HepG2 (cell line): ENCODE measurements around the gene PCDH12. TPM values are rescaled to one million over a fixed set of nuclear protein-coding genes. Genes with fewer than 3 reads are reported as not detected.
A peak's percentile ranks its signal among the peaks of the same experiment; 100 is the strongest.

Experiments used
- ATAC-seq: fragments of 200-7000 bp; cut with Tn5 transposase; 3 replicates; pipeline ENCODE4 v1.9.1; 2020; ENCODE audit warnings: mild to moderate bottlenecking, moderate library complexity
- BruUV-seq: library from RNA; stranded (reverse); fragments of 400-500 nt; replicated peaks from 2 replicates; lab custom pipeline; 2021; lab: Mats Ljungman, UMichigan
- CTCF ChIA-PET: fragments of 300-600 bp; formaldehyde crosslinking; extraction: SDS; loops from one replicate; lab custom pipeline; 2021; ENCODE audit warnings: low total read pairs, inconsistent platforms, low intra/inter-chr PET ratio; lab: Yijun Ruan, JAX
- POLR2A ChIA-PET: fragments of 350-600 bp; sonication (Branson Sonifier 250); formaldehyde crosslinking; loops from one replicate; lab custom pipeline; 2020; ENCODE audit warnings: antibody characterized with exemption, inconsistent platforms; lab: Yijun Ruan, JAX
- DNase-seq: peaks from one replicate; pipeline ENCODE4 v3.0.0-alpha.2; 2015; ENCODE audit warnings: low spot score
- FAIRE-seq: peaks from 3 replicates; lab custom pipeline; 2011; peaks lifted over from hg19 to GRCh38; lab: Jason Lieb, UNC
- H2AFZ ChIP-seq: one replicate; pipeline ENCODE4 v1.6.1; 2011; ENCODE audit warnings: low read length, inconsistent platforms
- H3K27ac ChIP-seq: fragments of 300-600 bp; 3 replicates; pipeline ENCODE4 v1.8.0; 2011; ENCODE audit warnings: mixed run types, mild to moderate bottlenecking, mixed read lengths, low read length, inconsistent platforms; ENCODE audit not compliant: insufficient read depth; ENCODE audit errors: extremely low read length
- H3K27me3 ChIP-seq, 2 experiments: fragments of 200-600 bp in 1 of 2; 2 replicates in 1 of 2; 3 replicates in 1 of 2; pipeline versions ENCODE4 v1.6.0 to v1.8.0; 2011; ENCODE audit warnings: low read length in 2 of 2, mild to moderate bottlenecking in 2 of 2, moderate library complexity in 2 of 2, inconsistent platforms in 1 of 2; ENCODE audit not compliant: insufficient read depth in 2 of 2, control insufficient read depth in 1 of 2
- H3K36me3 ChIP-seq, 2 experiments: fragments of 200-600 bp in 1 of 2; replicated peaks in 1 of 2; 2 replicates in 1 of 2; 3 replicates in 1 of 2; pipeline versions ENCODE4 v1.5.1 to v1.8.0; 2011; ENCODE audit warnings: low read length in 2 of 2, inconsistent platforms in 1 of 2; ENCODE audit not compliant: insufficient read depth in 2 of 2, control insufficient read depth in 1 of 2
- H3K4me1 ChIP-seq: 2 replicates; pipeline ENCODE4 v1.5.1; 2012; ENCODE audit warnings: low read length, inconsistent platforms; ENCODE audit not compliant: insufficient read depth
- H3K4me2 ChIP-seq: 2 replicates; pipeline ENCODE4 v1.6.0; 2011; ENCODE audit warnings: low read depth, low read length, inconsistent platforms
- H3K4me3 ChIP-seq, 3 experiments: fragments of 200-600 bp in 1 of 3; sonication (generic), shearing (Covaris generic) in 1 of 3; replicated peaks in 1 of 3; 2 replicates each; pipeline ENCODE4 v1.5.1; 2011 to 2016; ENCODE audit warnings: low read length in 3 of 3, inconsistent platforms in 2 of 3, low read depth in 2 of 3, mild to moderate bottlenecking in 2 of 3, control low read depth in 1 of 3, mixed read lengths in 1 of 3; ENCODE audit not compliant: insufficient read depth in 1 of 3
- H3K79me2 ChIP-seq: one replicate; pipeline ENCODE4 v1.6.1; 2011; ENCODE audit warnings: low read length, inconsistent platforms; ENCODE audit not compliant: insufficient read depth
- H3K9ac ChIP-seq: 2 replicates; pipeline ENCODE4 v1.6.0; 2011; ENCODE audit warnings: mild to moderate bottlenecking, low read depth, low read length, inconsistent platforms; ENCODE audit not compliant: insufficient read depth
- H3K9me3 ChIP-seq: 2 replicates; pipeline ENCODE4 v1.5.1; 2012; ENCODE audit warnings: mild to moderate bottlenecking, low read length
- H4K20me1 ChIP-seq: 2 replicates; pipeline ENCODE4 v1.6.0; 2011; ENCODE audit warnings: inconsistent platforms, mild to moderate bottlenecking, low read length, moderate library complexity; ENCODE audit not compliant: insufficient read depth
- FOXK2 ChIP-seq: fragments of 450-650 bp; IDR thresholded peaks from 2 replicates; pipeline ENCODE4 v1.6.1; 2016
- MAFF ChIP-seq: IDR thresholded peaks from 2 replicates; pipeline ENCODE4 v1.6.1; 2011; ENCODE audit warnings: low read depth, low read length, improper control_type of control experiment
- MAFK ChIP-seq, 2 experiments: IDR thresholded peaks in 1 of 2; conservative IDR thresholded peaks in 1 of 2; 2 replicates each; pipeline ENCODE4 v1.6.1; 2011; ENCODE audit warnings: improper control_type of control experiment in 2 of 2, low read length in 2 of 2
- XRCC5 ChIP-seq: fragments of 200-400 bp; formaldehyde crosslinking; optimal IDR thresholded peaks from 2 replicates; pipeline ENCODE3; 2017; ENCODE audit warnings: mild to moderate bottlenecking, low read length
- ZKSCAN1 ChIP-seq: fragments of 150-350 bp; IDR thresholded peaks from 2 replicates; pipeline ENCODE4 v1.6.1; 2014; ENCODE audit warnings: low read length
- ZNF235 ChIP-seq: sonication (generic); formaldehyde crosslinking; IDR thresholded peaks from 2 replicates; pipeline ENCODE4 v1.8.1; 2023; ENCODE audit warnings: mild to moderate bottlenecking, missing genetic modification reagents, borderline replicate concordance
- ZNF567 ChIP-seq: sonication (generic); formaldehyde crosslinking; IDR thresholded peaks from 2 replicates; pipeline ENCODE4 v1.8.1; 2023; ENCODE audit warnings: mild to moderate bottlenecking, missing genetic modification reagents, borderline replicate concordance
- WGBS: methylation state at CpG from one replicate; pipeline ENCODE4 v1.1.6; 2017; ENCODE audit warnings: low lambda C conversion rate; 5-methylcytosine and 5-hydroxymethylcytosine counted together
- in situ Hi-C: cut with HindIII; loops from 2 replicates; pipeline ENCODE4 v1.10.0; 2017; ENCODE audit warnings: low pct_unique_long_range_greater_than_20kb; ENCODE audit not compliant: extremely low pct_ligation_motif_present
- intact Hi-C: fragments of 100-400 bp; cut with micrococcal nuclease; formaldehyde crosslinking; loops from one replicate; pipeline ENCODE4 v1.10.0; 2022; ENCODE audit not compliant: unreplicated experiment
- polyA plus RNA-seq, 8 experiments: library from polyadenylated mRNA; depleted of rRNA in 3 of 8; stranded (reverse) in 7 of 8; unstranded in 1 of 8; fragments of >200 nt; fragmentation: Illumina TruSeq in 4 of 8; extraction: Trizol in 4 of 8; gene quantifications; 2 replicates each; pipeline versions ENCODE4 v1.2.1 to v1.2.3, GENCODE V29; 2011 to 2016; ENCODE audit warnings: low read depth in 4 of 8, missing spikeins in 1 of 8, mixed read lengths in 1 of 8; ENCODE audit not compliant: insufficient read depth in 1 of 8
- total RNA-seq, 5 experiments: library from RNA; depleted of rRNA; stranded (reverse); fragments of >200 nt; fragmentation: Illumina TruSeq; extraction: Trizol; gene quantifications; 2 replicates each; pipeline ENCODE4 v1.2.3, GENCODE V29; 2016; ENCODE audit warnings: low read depth in 1 of 5
- TF ChIP-seq, protein P1 (sequence below): sonication (generic); formaldehyde crosslinking; IDR thresholded peaks from 2 replicates; pipeline ENCODE4 v1.9.0; 2021; ENCODE audit warnings: mild to moderate bottlenecking, missing genetic modification reagents
- TF ChIP-seq, protein P2 (sequence below): sonication (generic); formaldehyde crosslinking; IDR thresholded peaks from 2 replicates; pipeline ENCODE4 v1.5.1; 2020; ENCODE audit warnings: missing genetic modification reagents, mild to moderate bottlenecking, borderline replicate concordance
- TF ChIP-seq, protein P3 (sequence below): sonication (generic); formaldehyde crosslinking; IDR thresholded peaks from 2 replicates; pipeline ENCODE4 v1.5.0; 2020; ENCODE audit warnings: mild to moderate bottlenecking, missing genetic modification reagents, moderate library complexity

The PCDH12 gene
- total and polyA plus RNA-seq, 2 of the 13 experiments (the other 11 are each of a cell fraction or from before 2014, with no cell fraction given) = not detected

GRCh38 chr5:141951332-141951781, 6.6 kb downstream of the PCDH12 start:
- DNase-seq (no peak), FAIRE-seq (no peak), ATAC-seq (peak; percentile 90)
- TF ChIP-seq, protein P1, sequence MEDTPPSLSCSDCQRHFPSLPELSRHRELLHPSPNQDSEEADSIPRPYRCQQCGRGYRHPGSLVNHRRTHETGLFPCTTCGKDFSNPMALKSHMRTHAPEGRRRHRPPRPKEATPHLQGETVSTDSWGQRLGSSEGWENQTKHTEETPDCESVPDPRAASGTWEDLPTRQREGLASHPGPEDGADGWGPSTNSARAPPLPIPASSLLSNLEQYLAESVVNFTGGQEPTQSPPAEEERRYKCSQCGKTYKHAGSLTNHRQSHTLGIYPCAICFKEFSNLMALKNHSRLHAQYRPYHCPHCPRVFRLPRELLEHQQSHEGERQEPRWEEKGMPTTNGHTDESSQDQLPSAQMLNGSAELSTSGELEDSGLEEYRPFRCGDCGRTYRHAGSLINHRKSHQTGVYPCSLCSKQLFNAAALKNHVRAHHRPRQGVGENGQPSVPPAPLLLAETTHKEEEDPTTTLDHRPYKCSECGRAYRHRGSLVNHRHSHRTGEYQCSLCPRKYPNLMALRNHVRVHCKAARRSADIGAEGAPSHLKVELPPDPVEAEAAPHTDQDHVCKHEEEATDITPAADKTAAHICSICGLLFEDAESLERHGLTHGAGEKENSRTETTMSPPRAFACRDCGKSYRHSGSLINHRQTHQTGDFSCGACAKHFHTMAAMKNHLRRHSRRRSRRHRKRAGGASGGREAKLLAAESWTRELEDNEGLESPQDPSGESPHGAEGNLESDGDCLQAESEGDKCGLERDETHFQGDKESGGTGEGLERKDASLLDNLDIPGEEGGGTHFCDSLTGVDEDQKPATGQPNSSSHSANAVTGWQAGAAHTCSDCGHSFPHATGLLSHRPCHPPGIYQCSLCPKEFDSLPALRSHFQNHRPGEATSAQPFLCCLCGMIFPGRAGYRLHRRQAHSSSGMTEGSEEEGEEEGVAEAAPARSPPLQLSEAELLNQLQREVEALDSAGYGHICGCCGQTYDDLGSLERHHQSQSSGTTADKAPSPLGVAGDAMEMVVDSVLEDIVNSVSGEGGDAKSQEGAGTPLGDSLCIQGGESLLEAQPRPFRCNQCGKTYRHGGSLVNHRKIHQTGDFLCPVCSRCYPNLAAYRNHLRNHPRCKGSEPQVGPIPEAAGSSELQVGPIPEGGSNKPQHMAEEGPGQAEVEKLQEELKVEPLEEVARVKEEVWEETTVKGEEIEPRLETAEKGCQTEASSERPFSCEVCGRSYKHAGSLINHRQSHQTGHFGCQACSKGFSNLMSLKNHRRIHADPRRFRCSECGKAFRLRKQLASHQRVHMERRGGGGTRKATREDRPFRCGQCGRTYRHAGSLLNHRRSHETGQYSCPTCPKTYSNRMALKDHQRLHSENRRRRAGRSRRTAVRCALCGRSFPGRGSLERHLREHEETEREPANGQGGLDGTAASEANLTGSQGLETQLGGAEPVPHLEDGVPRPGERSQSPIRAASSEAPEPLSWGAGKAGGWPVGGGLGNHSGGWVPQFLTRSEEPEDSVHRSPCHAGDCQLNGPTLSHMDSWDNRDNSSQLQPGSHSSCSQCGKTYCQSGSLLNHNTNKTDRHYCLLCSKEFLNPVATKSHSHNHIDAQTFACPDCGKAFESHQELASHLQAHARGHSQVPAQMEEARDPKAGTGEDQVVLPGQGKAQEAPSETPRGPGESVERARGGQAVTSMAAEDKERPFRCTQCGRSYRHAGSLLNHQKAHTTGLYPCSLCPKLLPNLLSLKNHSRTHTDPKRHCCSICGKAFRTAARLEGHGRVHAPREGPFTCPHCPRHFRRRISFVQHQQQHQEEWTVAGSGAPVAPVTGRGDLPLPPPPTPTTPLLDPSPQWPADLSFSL (CRISPR knock-in tag) = no peak
- TF ChIP-seq ZNF235 (CRISPR knock-in tag) (no peak), MAFF (0 out of 2 replicates have a peak, but pooled peaks have one; percentile 5), FOXK2 (no peak), XRCC5 (peak; percentile 33), ZNF567 (CRISPR knock-in tag) (no peak), ZKSCAN1 (no peak), MAFK (conservative IDR thresholded peaks at IDR 0.05 in 1 of 2, IDR thresholded peaks at IDR 0.05 in 1 of 2; ENCODE audit: low read length in 2 of 2) (peak in 1 of 2 experiments; percentile 22; a peak in 1 of 4 replicates)
- TF ChIP-seq, protein P2, sequence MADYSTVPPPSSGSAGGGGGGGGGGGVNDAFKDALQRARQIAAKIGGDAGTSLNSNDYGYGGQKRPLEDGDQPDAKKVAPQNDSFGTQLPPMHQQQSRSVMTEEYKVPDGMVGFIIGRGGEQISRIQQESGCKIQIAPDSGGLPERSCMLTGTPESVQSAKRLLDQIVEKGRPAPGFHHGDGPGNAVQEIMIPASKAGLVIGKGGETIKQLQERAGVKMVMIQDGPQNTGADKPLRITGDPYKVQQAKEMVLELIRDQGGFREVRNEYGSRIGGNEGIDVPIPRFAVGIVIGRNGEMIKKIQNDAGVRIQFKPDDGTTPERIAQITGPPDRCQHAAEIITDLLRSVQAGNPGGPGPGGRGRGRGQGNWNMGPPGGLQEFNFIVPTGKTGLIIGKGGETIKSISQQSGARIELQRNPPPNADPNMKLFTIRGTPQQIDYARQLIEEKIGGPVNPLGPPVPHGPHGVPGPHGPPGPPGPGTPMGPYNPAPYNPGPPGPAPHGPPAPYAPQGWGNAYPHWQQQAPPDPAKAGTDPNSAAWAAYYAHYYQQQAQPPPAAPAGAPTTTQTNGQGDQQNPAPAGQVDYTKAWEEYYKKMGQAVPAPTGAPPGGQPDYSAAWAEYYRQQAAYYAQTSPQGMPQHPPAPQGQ (CRISPR knock-in tag) = no peak
- TF ChIP-seq, protein P3, sequence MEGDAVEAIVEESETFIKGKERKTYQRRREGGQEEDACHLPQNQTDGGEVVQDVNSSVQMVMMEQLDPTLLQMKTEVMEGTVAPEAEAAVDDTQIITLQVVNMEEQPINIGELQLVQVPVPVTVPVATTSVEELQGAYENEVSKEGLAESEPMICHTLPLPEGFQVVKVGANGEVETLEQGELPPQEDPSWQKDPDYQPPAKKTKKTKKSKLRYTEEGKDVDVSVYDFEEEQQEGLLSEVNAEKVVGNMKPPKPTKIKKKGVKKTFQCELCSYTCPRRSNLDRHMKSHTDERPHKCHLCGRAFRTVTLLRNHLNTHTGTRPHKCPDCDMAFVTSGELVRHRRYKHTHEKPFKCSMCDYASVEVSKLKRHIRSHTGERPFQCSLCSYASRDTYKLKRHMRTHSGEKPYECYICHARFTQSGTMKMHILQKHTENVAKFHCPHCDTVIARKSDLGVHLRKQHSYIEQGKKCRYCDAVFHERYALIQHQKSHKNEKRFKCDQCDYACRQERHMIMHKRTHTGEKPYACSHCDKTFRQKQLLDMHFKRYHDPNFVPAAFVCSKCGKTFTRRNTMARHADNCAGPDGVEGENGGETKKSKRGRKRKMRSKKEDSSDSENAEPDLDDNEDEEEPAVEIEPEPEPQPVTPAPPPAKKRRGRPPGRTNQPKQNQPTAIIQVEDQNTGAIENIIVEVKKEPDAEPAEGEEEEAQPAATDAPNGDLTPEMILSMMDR = peak; percentile 39
- Histone ChIP-seq H3K9ac (no peak overlapping the region), H3K27me3 (peaks cover 0 to under 1% of the 10 kb centered on the region in 2 experiments; a peak in 2 of 5 replicates), H3K27ac (no peak overlapping the region), H4K20me1 (no peaks in the 10 kb centered on the region), H3K79me2 (no peaks in the 10 kb centered on the region), H3K4me2 (no peak overlapping the region), H3K36me3 (no peaks in the 10 kb centered on the region), H3K9me3 (no peaks in the 10 kb centered on the region), H2AFZ (no peak overlapping the region), H3K4me1 (no peaks in the 10 kb centered on the region), H3K4me3 (no peak overlapping the region)
- intact Hi-C loops (no loop called here), in situ Hi-C loops (no loop called here)
- POLR2A ChIA-PET = no interaction called here
- BruUV-seq = no TSS peak
- CTCF ChIA-PET = no interaction called here
- WGBS = 65% methylated on average over 6 of the region's 9 CpGs
